ENCODE measurements around the gene TXNDC11.
A peak's percentile ranks its signal among the peaks of the same experiment; 100 is the strongest.

The TXNDC11 gene

DNA sequence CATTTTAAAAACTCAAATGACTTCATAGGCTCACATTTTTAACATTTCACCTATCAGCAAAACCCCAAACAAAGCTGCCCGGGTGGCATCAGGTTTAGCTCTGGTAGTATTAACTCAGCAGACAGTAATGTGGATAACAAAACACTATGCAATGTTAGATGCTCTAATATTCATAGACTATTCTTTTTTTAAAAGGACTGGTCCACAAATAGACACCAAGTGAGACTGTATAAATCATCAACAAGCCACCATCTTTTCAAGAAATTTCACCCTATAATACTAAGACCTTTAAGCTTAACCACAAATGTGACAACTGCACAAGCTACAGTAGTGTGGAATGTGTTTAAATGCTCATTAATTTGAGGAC, 54.2 kb downstream of the TXNDC11 start:
- DNase-seq (ENCODE audit: low read depth in 3 of 3) = no peak

- no peak for DNase-seq (ENCODE audit: low read depth in 3 of 3)
Measured at GRCh38 chr16:11687601-11688519, 54.8 kb downstream of the TXNDC11 start.

DNA sequence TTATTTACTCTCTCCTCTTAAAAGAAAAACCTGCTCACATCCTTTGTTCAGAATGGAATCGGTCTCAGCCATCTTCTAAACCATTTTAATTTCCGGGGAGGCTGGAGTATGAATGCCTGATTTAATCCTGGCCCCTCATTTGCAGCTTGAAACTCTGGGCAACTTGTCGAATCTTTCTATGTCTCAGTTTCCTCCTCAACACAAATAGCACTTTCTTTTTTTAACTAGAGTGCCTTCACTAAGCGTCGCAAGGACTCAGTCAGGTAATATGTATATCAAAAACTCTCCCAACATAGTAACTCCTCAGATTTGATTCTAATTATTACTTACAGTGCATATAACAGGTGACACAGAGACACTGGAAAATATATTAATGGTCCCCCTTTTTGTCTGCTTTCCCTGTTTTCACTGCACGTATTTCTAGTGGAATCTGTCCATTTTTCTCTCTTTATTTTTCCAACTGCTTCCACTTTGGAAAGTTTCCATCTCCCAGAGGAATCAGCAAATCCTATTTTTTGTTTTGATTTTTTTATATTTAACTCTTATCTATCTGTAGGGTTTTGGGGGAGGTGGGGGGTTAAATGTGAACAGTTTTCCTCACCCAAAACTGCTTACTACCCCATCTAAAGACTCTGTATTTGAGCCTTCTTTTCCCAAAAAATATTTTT, 55.8 kb downstream of the TXNDC11 start:
- no peak for DNase-seq (ENCODE audit: low read depth in 3 of 3)

GRCh38 chr16:11685844-11686618, 56.6 kb downstream of the TXNDC11 start:
- DNase-seq (ENCODE audit: low read depth in 3 of 3) = no peak

GRCh38 chr16:11684231-11685025, 58.2 kb downstream of the TXNDC11 start:
- DNase-seq (ENCODE audit: low read depth in 3 of 3) = no peak

GRCh38 chr16:11683145-11683544, 59.5 kb downstream of the TXNDC11 start:
- DNase-seq (ENCODE audit: low read depth in 3 of 3) = no peak

DNA sequence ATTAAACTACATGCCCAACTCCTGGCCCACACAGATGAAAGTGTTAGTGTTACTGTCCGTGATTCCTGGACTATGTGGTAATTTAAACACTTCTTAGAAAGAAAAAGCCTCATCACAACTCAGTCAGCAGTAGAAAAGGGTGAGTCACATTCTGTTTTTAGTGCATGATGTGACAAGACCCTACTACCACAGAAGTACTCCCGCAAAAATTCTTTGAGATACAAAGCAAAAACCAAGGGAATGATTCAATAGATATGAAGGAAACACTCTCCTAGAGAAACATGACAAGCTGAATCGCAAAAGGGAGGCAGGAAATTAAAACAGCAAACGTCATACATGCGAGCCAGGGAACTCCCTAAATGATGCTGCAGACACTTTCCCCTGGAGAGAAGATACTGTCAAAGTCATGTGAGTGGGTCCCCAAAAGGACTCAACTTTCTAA, 60.0 kb downstream of the TXNDC11 start:
- no peak for DNase-seq (ENCODE audit: low read depth in 3 of 3)

DNA sequence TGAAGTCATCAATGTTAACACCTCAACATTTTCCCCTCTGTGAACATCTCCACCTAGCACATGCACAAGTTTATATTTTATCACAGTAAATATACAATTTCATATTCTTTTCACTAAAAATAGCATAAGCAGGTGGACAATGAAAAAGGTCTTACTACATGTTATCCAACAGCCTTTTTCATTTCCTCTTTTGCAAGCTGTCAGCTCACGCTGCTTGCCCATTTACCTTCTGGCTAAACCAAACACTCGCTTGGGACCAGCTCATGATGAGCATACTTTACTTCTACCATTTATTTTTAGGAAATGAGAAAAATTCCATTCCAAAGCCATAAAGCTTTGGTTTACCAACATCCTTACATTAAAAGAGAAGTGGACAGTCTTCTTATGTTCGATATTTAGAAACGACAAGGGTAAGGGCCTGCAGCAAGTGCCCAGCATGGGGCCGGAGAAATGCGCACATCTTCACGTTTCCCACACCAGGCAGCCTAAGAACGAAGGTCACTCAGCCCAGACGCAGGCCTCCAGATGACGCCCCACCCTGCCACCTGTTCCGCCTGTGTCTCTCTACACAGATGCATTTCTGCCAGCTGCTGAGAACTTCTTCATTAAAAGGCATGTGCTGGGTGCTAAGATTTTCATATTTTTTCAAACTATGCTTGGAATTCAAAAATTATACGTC, 60.5 kb downstream of the TXNDC11 start:
- no peak for DNase-seq (ENCODE audit: low read depth in 3 of 3)

DNA sequence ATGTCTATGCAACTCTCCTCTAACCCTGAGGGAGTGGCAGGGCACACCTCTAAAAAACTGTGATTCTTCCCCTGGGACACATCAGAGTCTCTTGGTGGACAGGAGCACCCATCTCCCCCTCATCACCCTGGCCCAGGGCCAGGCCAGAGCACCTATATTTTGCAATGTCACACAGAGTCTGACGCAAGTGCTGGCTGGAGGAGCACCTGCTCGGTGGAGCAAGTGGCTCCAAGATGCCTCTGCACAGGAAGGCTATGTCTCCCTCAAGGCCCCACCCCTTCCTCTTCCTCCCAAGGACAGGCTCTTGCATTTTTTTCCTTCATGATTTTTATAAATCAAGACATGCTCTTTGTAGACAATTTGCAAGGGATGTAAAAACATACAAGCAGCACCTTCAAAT, 61.1 kb downstream of the TXNDC11 start:
- DNase-seq (ENCODE audit: low read depth in 3 of 3) = no peak

GRCh38 chr16:11679941-11680911, 62.4 kb downstream of the TXNDC11 start:
- DNase-seq (ENCODE audit: low read depth in 3 of 3) = no peak

DNA sequence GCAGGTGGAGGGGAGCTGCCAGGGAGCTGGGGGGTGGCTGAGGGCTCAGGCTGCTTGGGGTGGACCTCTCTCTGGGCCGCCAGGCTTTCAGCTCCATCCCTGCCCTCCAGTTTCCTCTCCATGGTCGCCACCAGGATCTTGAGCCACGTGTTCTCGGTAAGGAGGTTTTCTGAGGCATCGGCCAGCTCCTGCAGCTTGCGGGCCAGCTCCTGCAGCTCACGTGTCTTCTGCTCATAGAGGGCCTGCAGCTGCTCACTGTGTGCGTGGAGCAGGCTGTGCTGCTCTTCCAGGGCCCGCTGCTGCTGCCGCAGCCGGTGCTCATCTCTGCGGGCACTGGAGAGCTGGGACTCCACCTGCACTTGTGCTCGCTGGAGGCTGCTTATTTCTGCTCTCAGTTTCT, 63.4 kb downstream of the TXNDC11 start:
- no peak for DNase-seq (ENCODE audit: low read depth in 3 of 3)

DNA sequence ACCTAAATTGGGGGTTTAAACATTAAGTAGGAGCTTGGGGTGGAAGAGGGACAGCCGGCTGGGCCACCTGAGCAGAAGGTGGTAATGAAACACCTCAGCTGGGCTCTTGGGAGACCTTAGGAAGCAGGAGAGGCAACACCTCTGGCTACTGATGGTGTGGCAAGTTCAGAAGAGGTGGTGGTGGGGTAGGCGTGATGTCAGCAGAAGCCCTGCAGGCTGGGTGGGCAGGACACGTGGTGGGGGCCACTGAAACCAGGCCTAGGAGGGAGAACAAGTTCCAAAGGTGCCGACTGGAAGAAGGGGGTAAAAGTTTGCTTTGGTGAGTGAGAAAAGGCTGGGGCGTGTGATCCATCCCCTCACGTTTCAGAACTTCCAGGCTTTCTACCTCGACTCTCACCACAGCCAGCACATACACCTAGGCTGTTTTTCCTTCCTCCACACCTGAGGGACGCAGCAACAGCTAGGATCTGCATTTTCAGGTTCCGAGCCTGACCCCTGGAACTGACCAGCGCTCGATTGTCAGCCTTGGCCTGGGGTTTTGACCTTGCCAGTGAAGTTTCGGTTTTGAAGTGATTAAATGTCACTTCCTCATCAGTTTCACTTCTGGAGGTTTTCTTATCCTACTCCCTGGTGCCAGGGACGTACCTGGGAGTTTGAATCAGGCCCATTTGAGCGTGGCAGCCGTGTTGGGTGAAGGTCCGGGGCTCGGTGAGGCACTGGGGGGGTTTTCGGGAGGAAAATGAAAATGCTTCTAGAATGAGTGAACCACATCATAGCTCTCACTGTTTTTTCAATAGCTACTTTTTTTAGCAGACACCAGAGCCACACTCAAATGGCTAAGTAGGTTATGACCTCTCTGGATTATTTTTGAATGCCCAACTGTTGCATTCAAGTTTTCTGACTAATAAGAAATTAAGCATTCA, 64.4 kb downstream of the TXNDC11 start:
- DNase-seq (ENCODE audit: low read depth in 3 of 3) = no peak

- DNase-seq (ENCODE audit: low read depth in 3 of 3) = no peak
Measured at GRCh38 chr16:11677451-11677951, 65.2 kb downstream of the TXNDC11 start.

DNA sequence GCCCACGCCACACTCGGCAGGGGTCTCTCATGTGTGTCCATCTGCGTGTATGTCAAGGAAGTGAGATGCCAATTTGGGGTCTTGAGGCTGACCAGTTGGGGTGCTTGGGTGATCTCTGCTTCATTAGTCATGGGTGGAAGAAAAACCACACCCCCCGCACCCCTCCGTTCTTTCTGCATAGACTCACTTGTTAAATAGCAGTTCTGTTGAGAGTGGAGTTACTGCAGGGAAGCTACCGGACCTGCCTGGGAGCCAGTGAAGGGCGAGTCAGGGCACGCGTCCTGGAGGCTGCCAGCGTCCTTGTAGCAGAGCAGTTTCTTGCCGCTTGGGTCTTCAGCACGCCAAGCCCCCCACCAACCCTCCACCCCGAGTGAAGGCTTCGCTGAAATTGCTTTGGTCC, 65.9 kb downstream of the TXNDC11 start:
- DNase-seq (ENCODE audit: low read depth in 3 of 3) = no peak

GRCh38 chr16:11675561-11676511, 66.8 kb downstream of the TXNDC11 start:
- peak in 1 of 3 experiments; percentile 33 for DNase-seq (ENCODE audit: low read depth in 3 of 3)

DNA sequence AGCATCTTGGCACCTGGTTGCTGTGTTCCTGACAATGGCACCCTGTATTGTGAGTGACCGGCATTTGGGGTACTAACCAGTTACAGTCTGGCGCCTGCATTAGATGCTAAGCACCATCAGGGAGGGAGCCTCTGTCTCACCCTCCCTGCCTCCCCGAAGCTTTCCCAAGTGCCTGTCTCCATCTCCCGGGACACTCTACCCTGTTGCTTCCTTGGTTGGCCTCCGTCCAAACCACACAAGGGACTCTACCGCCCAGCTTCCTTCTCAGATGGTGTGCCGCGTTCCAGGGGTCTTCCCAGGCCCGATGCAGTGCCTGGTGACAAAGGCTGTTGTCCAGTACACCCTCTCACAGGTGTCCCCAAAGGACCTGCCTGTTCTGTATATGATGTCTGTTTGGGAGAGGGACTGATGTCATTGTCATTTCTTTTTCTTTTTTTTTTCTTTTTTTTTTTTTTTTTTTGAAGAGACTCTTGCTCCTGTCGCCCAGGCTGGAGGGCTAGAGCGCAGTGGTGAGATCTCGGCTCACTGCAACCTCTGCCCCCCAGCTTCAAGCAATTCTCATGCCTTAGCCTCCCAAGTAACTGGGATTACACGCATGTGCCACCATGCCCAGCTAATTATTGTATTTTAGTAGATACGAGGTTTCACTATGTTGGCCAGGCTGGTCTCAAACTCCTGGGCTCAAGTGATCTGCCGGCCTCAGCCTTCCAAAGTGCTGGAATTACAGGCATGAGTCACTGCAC, 67.7 kb downstream of the TXNDC11 start:
- DNase-seq (ENCODE audit: low read depth in 3 of 3) = no peak
